CD4-positive, alpha-beta T cell treated with Interleukin-4 for 4 hours (primary cell): ENCODE results near the gene NEURL2.
"Not testable (repeated sequence)": the region's sequence is repeated elsewhere in the genome, so short reads cannot be mapped to it uniquely, and the experiment has no call there.

ENCODE experiments used
- DNase-seq: peaks from one replicate; pipeline ENCODE4 v3.0.0-alpha.2; 2020

NEURL2 gene

DNA sequence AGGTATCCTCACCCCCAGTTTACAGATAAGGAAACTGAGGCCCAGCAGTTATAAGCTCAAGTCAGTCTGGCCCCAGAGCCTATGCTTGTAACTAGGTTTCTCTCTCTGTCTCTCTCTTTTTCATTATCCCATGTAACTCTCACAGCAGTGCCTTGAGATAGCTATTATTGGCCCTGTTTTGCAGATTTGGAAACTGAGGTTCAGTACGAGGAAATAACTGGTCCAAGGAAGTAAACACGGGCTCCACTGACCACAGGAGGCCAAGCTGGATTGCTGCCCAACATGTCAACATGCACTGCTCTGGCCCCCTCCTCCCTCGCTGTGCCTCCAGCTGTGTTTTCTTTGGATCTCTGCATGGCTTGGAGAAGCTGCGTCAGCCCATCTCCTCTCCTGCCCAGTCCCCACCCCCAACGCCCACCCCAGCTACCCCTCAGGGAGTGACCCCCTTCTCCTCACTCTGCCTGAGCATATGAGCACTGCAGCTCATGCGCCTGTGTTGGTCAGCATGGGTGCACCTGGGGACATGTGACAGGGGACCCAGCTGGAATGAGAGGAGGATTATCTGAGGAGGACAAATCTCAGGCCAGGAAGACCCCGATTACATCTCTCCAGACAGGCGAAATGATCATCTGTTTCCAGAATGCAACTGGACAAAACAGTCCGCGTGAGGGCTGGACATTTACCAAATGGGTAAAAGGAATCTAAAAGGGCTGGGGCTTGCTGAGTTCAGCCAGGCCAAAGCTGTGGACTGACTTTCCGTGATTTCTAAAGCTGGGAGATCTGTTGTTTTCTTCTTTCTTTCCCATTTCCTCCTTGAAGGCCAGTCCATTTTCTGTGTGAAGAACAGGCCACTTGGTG is 28.8 kb upstream of the NEURL2 start:
- no peak for DNase-seq

DNA sequence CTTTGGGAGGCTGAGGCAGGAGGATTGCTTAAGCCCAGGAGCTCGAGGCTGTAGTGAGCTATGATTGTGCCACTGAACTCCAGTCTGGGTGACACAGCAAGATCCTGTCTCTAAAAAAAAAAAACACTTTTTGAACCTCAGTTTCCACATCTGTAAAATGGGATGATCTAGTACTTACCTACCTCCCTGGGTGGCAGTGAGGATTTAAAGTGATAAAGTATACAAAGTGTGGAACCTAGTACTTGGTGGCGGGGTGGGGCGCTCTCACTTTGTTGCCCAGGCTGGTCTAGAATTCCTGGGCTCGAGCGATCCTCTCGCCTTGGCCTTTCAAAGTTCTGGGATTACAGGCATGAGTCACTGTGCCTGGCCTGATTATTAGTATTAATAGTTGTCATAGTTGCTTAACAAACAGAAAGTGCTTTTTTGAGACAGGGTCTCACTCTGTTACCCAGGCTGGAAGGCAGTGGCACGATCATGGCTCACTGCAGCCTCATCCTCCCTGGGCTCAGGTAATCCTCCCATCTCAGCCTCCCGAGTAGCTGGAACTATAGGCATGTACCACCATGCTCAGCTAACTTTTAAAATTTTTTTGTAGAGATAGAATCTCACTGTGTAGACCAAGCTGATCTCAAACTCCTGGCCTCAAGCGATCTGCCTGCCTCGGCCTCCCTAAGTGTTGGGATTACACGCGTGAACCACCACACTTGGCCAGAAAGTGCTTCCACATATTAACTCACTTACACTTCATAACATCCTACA is 27.9 kb upstream of the NEURL2 start:
- DNase-seq = no peak

DNA sequence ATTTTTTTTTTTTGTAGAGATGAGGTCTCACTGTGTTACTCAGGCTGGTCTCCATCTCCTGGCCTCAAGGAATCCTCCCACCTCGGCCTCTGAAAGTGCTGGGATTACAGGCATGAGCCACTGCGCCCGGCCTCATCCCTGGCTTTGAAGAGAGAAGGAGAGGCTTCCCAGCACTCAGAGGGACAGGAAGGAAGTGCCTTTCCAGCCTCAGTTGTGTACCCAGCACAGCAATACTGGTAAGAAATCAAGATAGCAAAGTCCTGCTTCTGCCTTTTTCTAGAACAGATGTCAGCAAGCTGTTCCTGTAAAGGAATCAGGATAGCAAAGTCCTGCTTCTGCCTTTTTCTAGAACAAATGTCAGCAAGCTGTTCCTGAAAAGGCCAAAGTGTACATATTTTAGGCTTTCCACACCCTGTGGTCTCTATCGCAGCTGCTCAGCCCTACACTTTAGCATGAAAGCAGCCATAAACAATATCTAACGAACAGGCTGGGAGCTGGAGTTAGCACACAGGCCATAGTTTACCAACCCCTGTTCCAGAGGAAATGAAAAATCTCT is 27.3 kb upstream of the NEURL2 start:
- no peak for DNase-seq

DNA sequence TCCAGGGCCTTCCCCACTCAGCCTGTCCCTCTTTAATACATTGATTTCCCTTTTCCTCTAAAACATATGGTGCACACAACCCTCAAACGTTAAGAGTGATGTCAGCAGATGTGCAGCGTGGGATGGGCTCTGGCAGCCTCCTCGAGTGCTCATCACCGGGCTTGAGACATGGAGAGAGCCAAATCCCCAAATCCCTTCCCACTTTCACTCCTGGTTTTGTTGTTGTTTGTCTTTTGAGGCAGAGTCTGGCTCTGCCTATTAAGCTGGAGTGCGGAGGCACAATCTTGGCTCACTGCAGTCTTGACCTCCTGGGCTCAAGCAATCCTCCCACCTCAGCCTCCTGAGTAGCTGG is 26.8 kb upstream of the NEURL2 start:
- DNase-seq = no peak

DNA sequence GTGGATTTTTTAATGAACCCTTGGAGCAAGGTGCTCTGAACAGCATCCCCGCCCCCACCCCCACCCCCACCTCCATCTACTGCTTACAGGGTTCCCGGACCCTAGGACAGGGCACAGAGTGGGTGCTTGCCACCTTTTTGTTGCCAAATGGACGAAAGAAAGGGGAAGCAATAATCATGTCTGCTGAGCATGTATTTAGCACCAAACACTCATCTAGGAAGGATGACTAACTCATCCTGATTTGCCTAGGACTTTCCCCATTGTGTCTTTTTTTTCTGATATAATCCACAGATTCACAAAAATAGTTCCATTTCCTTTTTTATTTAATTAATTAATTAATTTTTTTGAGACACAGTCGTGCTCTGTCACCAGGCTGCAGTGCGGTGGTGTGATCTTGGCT is 22.1 kb upstream of the NEURL2 start:
- no peak for DNase-seq

DNA sequence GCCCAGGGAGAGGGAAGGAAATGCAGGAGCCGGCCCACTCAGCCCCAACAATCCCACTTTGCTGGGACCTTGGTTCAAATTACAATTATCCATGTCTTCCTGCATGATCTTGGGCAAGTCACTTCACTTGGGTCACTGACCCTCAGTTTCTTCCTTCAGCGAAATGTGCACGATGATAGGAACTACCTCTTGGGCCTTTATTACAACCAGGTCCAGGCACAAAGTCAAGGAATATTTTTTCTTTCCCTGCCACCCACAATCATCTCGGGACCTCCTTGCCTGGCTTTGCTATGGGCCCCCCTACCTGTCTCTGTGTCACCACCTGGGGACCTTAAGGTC is 21.3 kb upstream of the NEURL2 start:
- DNase-seq = no peak

DNA sequence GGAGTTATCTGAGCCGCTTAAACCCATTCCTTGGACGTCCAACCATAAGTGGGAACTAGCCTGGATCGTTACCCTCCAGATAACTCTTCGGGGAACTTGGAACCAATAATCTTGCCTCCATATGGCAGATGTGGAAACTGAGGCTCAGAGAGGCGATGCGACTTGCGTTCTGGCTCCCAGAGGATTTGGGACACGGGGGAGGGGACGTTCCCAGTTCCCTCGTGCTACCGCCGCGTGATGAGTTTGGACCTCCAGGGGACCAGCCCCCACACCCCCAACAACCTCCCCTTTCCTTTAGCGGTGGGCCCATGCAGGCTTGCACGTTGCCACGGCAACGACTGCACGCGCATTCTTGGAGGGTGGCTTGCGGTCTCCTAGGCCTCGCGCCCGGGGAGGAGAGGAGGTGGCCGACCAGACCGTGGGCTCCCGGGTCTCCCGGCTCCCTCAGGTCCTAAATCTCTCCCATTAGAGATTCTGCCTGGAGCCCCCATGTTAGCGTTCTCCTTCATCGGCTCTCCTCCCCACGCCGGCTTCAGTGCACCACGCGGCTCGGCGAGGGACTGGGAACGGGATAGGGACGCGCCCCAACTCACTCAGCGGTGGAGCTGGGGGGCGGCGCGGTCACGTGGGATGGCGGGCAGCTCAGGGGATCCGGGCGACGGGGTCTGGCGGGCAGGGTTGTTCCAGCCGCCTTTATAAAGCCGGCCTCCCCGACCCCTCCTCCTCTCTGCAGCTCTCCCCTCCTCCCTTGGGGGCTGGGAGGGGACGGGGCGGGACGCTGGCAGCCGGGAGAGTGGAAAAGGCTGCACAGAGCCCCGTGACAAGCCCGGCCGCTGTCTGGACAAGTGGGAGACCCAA is 20.7 kb upstream of the NEURL2 start, which contains the start of gene PLTP:
PLTP (minus strand) TSS at position 670 of the 858 bp plus-strand sequence. CDS start 703 bp downstream, outside the sequence.
- DNase-seq = peak; percentile 13

DNA sequence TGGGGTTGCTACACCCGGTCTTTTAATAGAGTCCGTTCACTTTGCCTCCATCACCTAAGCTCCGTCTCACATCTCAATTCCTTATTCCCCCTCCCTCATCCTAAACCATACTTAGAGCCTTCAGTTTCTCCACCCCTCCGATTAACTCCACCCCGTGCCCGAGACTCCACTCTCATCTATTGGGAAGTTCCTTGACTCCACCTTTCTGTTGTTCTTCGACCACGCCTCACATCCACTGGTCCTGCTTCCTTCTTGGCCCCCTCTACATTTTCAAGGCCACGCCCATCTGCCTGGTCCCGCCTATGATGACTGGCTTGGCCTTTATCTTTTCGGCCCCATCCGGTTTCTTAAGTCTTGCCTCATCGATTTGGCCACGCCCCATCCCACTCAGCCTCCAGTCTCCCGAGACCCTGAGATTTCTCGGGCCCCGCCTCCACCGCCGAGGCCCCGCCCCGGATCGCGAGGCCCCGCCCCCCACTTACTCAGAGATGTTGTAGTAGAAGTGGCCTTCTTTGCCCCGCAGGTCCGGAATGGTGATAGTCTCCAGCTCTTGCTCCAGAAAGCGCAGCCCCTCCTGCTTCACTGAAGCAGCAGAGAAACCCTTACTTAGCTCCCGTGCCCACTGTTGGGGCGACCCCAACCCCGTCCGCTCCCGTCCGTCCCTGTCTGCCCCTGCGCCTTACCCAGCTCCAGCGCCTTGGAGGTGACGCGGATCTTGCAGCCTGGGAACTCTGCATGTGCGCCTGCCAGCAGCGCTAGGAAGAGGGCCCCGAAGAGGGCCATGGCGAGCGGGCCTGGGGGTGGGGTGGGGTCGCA is 19.9 kb upstream of the NEURL2 start:
- peak; percentile 89 for DNase-seq

DNA sequence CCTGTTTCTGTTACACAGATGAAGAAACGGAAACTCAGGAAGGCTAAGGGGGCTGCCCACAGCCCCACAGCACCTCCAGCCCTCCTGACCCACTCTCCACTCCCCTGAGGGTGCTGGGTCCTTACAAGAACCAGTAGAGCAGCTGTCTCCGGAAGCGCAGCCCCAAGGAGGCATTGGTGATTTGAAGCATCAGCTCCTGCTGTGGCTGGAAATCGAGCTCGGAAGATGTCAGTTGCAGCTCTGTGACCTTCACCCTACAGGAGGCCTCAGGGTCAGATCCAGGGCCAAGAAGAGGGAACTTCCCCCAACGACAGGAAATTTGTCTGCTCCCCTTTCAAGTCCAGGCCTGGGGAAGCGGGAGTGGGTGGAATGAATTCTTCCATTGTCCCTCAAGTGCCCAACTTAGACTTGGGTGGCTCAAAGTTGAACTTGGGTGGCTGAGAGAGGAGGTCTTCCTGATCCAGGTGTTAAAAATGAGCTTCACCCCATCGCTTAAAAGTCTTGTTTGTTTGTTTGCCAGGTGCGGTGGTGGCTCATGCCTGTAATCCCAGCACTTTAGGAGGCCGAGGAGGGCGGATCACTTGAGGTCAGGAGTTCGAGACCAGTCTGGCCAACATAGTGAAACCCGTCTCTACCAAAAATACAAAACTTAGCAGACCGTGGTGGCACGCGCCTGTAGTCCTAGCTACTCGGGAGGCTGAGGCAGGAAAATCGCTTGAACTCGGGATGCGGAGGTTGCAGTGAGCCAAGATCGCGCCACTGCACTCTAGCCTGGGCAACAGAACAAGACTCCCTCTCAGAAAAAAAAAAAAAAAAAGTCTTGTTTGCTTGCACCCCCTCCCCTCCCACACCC is 19.0 kb upstream of the NEURL2 start:
- DNase-seq = no peak

DNA sequence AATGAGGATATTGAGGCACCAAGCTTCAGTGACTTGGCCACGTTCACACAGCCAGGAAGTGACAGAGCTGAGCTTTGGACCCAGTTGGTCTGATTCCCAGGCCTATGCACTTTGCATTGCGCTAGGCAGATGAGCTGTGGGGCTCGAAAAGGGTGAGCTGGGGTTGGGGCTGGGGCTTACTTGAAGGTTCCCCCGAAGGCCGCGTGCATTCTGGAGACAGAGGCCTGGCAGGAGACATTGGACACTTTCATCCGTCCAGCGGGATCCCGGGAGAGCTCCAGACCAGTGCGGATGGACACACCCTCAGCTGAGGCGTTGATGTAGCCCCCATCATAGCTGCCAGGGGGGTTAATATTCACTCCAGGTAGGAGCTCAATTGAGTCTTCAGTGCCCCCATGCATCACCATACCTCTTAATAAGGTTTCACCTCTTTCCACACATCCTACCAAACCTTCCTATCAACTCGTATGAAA is 18.4 kb upstream of the NEURL2 start:
- DNase-seq = no peak

DNA sequence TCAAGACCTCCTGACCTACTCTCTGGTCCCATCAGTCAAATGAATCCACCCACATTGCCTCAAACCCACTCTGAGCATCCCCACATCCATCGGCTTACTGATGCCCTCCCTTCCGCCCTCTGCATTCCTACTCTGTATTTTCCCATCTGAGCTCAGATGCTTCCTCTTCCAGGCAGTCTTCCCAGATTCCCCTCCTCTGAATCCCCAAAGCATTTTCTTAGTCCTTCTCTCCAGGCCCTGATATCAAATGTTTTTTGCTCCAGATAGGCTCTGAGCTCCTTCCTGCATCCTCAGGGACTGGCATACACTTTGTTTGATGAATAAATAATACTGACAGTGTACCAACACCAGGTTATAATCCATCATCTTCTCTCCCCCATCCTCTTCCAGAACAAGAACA is 17.1 kb upstream of the NEURL2 start:
- DNase-seq = no peak

DNA sequence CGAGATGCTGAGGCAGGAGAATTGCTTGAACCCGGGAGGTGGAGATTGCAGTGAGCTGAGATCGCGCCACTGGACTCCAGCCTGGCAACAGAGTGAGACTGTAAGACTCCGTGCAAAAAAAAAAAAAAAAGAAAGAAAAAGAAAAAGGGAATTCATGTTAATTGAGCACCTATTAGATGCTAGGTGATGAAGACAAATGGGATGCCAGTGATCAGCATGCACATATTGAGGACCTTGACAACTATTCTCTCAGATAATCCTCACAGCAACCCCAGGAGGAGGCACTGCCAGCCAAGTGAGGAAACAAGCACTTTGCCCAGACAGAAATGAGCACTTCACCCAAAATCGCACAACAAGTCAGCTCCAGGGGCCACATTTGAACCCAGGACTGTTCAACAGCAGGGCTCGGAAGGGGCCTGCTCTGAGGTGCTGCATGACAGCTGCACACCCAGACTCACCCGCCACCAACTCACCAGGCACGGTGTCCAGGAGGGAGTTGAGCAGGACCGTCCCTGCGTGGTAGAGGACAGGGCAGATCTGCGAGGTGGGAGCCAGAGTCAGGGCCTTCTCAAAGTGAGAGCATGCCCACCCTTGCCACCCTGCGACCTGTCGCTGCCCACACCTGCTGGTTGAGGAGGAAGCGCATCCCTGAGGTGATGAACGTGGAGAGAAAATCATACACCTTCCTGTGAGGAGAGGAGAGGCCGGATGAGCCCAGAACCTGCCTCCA is 16.4 kb upstream of the NEURL2 start:
- no peak for DNase-seq

DNA sequence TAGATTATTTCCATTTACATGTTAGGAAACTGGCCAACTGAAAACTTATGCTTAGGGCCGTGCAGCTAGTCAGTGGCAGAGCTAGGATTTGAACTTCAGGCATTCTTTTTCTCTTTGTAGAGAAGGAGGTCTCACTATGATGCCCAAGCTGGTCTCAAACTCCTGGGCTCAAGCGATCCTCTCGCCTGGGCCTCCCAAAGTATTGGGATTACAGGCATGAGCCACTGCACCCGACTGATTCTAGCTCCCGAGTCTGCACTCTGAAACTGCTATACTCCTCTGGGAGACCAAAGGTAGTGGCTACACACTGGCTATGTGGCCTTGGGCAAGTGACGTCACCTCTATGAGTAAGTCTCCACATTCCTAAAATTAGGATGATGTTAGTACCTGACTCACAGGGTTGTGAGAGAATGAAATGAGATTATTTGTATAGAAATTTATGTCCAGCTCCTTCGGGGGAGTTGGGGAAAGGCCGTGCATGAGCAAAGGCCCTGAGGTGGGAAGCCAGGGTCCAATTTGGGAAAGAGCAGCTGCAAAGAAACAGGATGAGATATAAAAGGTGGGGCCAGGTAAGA is 14.6 kb upstream of the NEURL2 start:
- DNase-seq = no peak

DNA sequence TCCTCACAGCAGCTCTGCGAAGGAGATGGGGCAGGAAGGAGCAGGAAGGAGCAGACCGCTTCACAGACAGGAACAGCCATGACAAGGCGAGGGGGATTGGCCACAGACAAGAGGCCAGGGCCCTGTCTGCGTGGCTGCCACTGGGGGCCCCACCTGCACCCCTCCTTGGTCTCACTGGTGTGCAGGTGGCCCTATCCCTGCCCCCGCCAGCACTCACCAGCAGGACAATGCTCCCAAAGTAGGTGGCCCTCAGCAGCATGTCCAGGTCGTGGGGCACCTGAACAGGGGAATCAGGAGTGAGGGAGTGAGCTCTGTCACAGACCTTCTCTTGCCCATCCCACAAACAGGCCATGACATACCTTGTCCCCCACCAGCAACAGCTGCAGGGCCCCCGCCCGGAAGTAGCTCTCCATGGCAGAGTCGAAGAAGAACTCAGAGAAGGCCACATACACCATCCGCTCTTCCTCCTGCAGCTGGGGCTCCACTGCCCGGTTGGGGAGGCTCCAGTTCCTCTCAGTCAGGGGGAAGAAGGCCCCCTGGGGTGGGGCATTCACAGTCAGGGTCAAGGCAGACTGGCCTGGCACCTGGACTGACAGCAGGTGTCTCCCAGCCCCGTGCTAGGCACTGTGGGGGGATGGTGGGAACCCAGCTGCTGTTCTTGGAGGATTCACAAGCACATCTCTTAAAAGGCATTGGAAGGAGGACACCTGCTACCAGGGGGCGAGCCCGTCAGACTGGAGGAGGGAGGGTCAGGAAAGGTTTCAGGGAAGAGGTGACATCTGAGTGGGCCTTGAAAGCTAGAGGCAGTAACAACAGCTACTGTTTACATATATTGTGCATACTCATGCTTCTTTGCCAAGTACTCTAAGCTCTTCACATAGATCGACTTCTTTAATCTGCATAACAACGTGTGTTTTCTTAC is 13.8 kb upstream of the NEURL2 start:
- DNase-seq = no peak

DNA sequence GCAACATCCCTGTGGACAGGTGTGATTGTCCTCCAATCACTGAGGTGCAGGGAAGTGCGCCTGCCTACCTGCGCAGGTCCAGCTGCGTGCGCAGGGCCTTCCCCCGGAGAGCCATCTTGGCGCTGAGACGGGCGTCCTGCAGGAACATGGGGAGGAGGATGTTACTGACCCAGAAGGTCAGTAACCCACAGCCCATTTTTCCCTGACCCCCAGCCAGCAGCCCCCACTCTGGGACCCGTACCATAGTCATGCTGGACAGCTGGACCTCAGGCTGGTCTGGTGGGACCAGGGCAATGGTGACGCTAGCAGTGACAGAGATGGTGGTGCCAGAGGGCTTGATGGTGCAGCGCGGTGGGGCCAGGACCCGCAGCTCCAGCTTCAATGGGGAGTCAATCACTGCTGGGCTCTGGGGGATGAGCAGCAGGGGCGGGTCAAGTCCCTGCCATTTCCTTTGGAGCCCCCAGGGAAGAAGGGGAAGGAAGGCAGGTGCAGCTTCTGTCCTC is 11.2 kb upstream of the NEURL2 start:
- DNase-seq = no peak

DNA sequence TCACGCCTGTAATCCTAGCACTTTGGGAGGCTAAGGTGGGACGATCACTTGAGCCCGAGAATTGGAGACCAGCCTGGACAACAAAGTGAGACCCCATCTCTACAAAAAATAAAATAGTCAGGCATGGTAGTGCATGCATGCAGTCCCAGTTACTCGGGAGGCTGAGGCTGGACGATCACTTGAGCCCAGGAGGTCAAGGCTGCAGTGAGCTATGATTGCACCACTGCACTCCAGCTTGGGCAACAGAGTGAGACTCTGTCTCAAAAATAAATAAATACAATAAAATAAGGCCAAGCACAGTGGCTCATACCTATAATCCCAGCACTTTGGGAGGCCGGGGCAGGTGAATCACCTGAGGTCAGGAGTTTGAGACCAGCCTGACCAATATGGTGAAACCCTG is 10.3 kb upstream of the NEURL2 start:
- DNase-seq = not testable (repeated sequence)

DNA sequence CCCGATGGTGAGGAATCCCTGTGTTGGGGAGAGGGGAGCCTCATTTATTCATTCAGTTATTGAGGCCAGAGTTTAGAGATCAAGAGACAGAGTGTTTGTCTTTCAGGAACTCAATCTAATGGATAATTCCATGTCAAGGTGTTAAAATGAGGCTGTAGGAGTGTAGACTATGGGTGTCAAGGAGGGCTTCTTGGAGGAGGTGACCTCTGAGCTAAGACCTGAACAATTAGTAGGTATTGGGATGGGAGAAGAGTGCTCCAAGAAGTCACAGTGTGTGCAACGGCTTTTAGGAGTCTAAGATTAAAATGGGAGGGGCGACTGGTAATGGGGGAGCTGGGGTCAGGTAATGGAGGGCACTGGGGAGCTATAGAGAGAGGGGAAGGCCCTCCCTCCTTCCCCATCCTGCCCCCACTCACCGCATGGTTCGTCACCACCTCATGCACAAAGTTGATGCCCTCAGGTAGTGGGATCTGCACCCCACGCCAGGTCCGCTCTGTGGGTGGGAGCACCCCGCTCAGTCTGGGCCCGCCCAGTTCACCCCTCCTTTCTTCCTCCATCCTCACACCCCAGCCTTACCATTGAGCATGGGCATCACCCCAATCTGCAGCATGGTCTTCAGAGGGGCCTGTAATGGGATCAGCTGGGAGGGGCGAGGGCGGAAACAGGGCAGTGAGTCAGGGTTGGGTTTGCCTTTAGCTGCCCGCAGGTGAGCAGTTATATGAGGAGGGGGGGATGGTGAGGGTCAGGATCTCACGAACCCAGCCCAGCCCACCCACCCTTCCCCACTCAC is 8.2 kb upstream of the NEURL2 start:
- no peak for DNase-seq

DNA sequence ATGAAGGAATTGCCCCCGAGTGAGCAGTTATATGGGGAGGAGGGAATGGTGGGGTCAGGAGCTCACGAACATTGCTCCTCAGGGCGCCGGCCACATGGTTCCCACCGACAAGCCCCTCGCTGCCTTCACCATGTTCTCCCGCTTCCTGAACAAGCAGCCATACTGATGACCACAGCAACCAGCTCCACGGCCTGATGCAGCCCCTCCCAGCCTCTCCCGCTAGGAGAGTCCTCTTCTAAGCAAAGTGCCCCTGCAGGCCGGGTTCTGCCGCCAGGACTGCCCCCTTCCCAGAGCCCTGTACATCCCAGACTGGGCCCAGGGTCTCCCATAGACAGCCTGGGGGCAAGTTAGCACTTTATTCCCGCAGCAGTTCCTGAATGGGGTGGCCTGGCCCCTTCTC is 7.3 kb upstream of the NEURL2 start:
- no peak for DNase-seq
